ENCODE results near the gene STPG2. TPM values are rescaled to one million over a fixed set of nuclear protein-coding genes. Genes with fewer than 3 reads are reported as not detected.
A peak's percentile ranks its signal among the peaks of the same experiment; 100 is the strongest.

The STPG2 gene
- total and polyA plus RNA-seq, 2 of the 8 experiments (the other 6 are each of a cell fraction or from before 2014, with no cell fraction given) = 0.03 TPM; not detected in 1

DNA sequence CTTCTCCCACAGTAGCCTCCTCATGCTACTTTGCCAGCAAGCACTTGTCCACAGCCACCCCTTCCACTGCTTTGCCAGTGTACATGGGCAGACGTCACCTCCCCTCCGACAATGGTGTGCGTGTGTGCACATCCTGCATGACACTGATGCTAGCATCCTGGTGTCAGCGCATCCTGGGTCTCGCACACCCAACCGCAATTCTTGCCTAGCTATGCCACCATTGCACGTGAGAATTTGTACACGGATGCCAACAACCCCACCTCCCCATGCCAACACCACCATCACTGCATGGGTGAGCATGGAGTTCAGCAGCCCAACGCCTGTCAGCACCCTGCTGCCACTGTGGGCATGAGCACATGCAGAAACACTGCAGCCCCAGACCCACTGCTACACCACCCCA lies 550.0 kb downstream of the STPG2 start:
- no peak for DNase-seq (ENCODE audit: low read depth in 1 of 2, low spot score in 2 of 2)
- no peak overlapping the region for H2BK20ac ChIP-seq (ENCODE audit: low read length)
- H3K9me3 ChIP-seq (ENCODE audit: insufficient read depth in 2 of 2, low read depth in 1 of 2, low read length in 1 of 2) = no peaks in the 10 kb centered on the region
- no peak overlapping the region for H3K9ac ChIP-seq (replicated peaks in 1 of 4; ENCODE audit: extremely low read depth in 1 of 4, low read depth in 3 of 4, low read length in 3 of 4)
- WGBS, 2 experiments (ENCODE audit: extremely low coverage in 1 of 2, insufficient coverage in 1 of 2, insufficient read length in 1 of 2, insufficient replicate concordance in 2 of 2, low coverage in 1 of 2, low lambda C conversion rate in 2 of 2, missing lambda C conversion rate in 1 of 2) = 96% methylated on average over 9 of the region's 9 CpGs; no CpG with 5 or more reads in 1 of the 2 experiments
- no peak overlapping the region for H3K18ac ChIP-seq (ENCODE audit: extremely low read depth, low read length)
- no peaks in the 10 kb centered on the region for H3K27me3 ChIP-seq (replicated peaks in 1 of 4; ENCODE audit: control insufficient read depth in 3 of 4, extremely low read depth in 1 of 4, insufficient read depth in 3 of 4, low read length in 3 of 4)
- peak overlapping the region; percentile 17; the same call in 1 of the 2 replicates for H2BK12ac ChIP-seq (ENCODE audit: low read depth, low read length)
- ChIA-PET CTCF (ENCODE audit: partially characterized antibody) (no interaction called here), POLR2A (ENCODE audit: partially characterized antibody) (no interaction called here)
- H2BK15ac ChIP-seq (ENCODE audit: low read length) = no peak overlapping the region
- H3K27ac ChIP-seq (ENCODE audit: low read depth, low read length) = no peak overlapping the region
- H3K4ac ChIP-seq (replicated peaks; ENCODE audit: insufficient read length, low read depth, low read length) = no peak overlapping the region
- peak overlapping the region; percentile 93; the same call in 1 of the 2 replicates for H2AK5ac ChIP-seq (ENCODE audit: low read depth, low read length)
- H3K14ac ChIP-seq (ENCODE audit: insufficient read length) = no peak overlapping the region
- no peaks in the 10 kb centered on the region for H3K36me3 ChIP-seq (ENCODE audit: control insufficient read depth in 2 of 4, insufficient read depth in 4 of 4, low read length in 3 of 4)
- no peak overlapping the region for H4K91ac ChIP-seq (replicated peaks; ENCODE audit: insufficient read length, low read length)
- no peaks in the 10 kb centered on the region for H3K79me1 ChIP-seq (ENCODE audit: low read depth, low read length)
- H2BK5ac ChIP-seq (ENCODE audit: low read depth, low read length) = no peak overlapping the region; the same call in 1 of the 2 replicates
- H3K56ac ChIP-seq (replicated peaks; ENCODE audit: insufficient read length, low read depth, low read length) = no peak overlapping the region
- H4K5ac ChIP-seq (ENCODE audit: insufficient read length, low read depth, low read length) = no peak overlapping the region
- no peaks in the 10 kb centered on the region for H3K79me2 ChIP-seq (ENCODE audit: control insufficient read depth in 1 of 2, insufficient read depth in 2 of 2, low read length in 2 of 2)
- no peaks in the 10 kb centered on the region for H3K23me2 ChIP-seq (ENCODE audit: low read depth, low read length)
- no peak overlapping the region for H3K4me2 ChIP-seq (ENCODE audit: insufficient read depth in 1 of 2, low read depth in 2 of 2, low read length in 2 of 2)
- H4K8ac ChIP-seq (ENCODE audit: extremely low read depth, insufficient read depth, low read length) = no peak overlapping the region
- H2AFZ ChIP-seq (ENCODE audit: low read length) = no peak overlapping the region
- no peaks in the 10 kb centered on the region for H3K4me1 ChIP-seq (replicated peaks in 1 of 4; ENCODE audit: control insufficient read depth in 3 of 4, insufficient read depth in 4 of 4, low read length in 3 of 4)
- H3K23ac ChIP-seq (ENCODE audit: insufficient read length) = no peak overlapping the region
- H4K20me1 ChIP-seq (replicated peaks in 1 of 2; ENCODE audit: control insufficient read depth in 1 of 2, insufficient read depth in 2 of 2, low read length in 2 of 2) = peaks cover 0 to 2% of the 10 kb centered on the region in 2 experiments
- H2BK120ac ChIP-seq (replicated peaks; ENCODE audit: low read depth, low read length) = no peak overlapping the region
- FAIRE-seq = no peak
- H3K4me3 ChIP-seq (ENCODE audit: extremely low read depth in 1 of 4, insufficient read depth in 2 of 4, low read depth in 3 of 4, low read length in 4 of 4) = no peak overlapping the region
- TF ChIP-seq BRCA1 (IDR thresholded peaks at IDR 0.05; ENCODE audit: low read depth, low read length) (no peak), CBX8 (IDR thresholded peaks at IDR 0.05; ENCODE audit: borderline replicate concordance, low read depth, low read length) (no peak), SUZ12 (IDR thresholded peaks at IDR 0.05; ENCODE audit: low read length) (no peak), KDM4A (IDR thresholded peaks at IDR 0.05; ENCODE audit: low read depth, low read length, severe bottlenecking) (no peak), SRF (IDR thresholded peaks at IDR 0.05; ENCODE audit: low read depth, low read length) (no peak), RNF2 (IDR thresholded peaks at IDR 0.05; ENCODE audit: borderline replicate concordance, low read depth, low read length, missing control alignments, poor library complexity, severe bottlenecking) (no peak), GABPA (IDR thresholded peaks at IDR 0.05; ENCODE audit: borderline replicate concordance, insufficient read depth, low read length) (no peak), YY1 (IDR thresholded peaks at IDR 0.05; ENCODE audit: low read depth, low read length) (no peak), CEBPB (IDR thresholded peaks at IDR 0.05; ENCODE audit: low read depth, low read length) (no peak), EP300 (IDR thresholded peaks at IDR 0.05; ENCODE audit: borderline replicate concordance in 1 of 2, low read depth in 2 of 2, low read length in 2 of 2) (no peak), MAFK (IDR thresholded peaks at IDR 0.05; ENCODE audit: low read depth, low read length) (no peak), SP2 (IDR thresholded peaks at IDR 0.05; ENCODE audit: low read length) (no peak), TBP (IDR thresholded peaks at IDR 0.05; ENCODE audit: low read depth, low read length) (no peak)
- TF ChIP-seq, protein P1, sequence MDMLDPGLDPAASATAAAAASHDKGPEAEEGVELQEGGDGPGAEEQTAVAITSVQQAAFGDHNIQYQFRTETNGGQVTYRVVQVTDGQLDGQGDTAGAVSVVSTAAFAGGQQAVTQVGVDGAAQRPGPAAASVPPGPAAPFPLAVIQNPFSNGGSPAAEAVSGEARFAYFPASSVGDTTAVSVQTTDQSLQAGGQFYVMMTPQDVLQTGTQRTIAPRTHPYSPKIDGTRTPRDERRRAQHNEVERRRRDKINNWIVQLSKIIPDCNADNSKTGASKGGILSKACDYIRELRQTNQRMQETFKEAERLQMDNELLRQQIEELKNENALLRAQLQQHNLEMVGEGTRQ (IDR thresholded peaks at IDR 0.05; ENCODE audit: low read length) = no peak

All from H1 (cell line).